HepG2 (cell line): ENCODE measurements around the gene DEFB112. TPM values are rescaled to one million over a fixed set of nuclear protein-coding genes. Genes with fewer than 3 reads are reported as not detected.

ENCODE experiments used
- CREB1 ChIP-seq, 2 experiments: fragments of 450-650 bp in 1 of 2; IDR thresholded peaks; 2 replicates each; pipeline ENCODE4 v1.6.1; 2016 to 2017; ENCODE audit warnings: control low read depth in 1 of 2, mild to moderate bottlenecking in 1 of 2, missing compliant biosample characterization in 1 of 2, missing genetic modification characterization in 1 of 2
- DNMT3B ChIP-seq: conservative IDR thresholded peaks from 2 replicates; pipeline ENCODE4 v1.6.1; 2016; ENCODE audit warnings: missing biosample characterization, control low read depth
- DPF2 ChIP-seq: sonication (generic); formaldehyde crosslinking; IDR thresholded peaks from 2 replicates; pipeline ENCODE4 v1.4.0; 2020; ENCODE audit warnings: mild to moderate bottlenecking, low read depth, missing genetic modification reagents, borderline replicate concordance
- FOSL2 ChIP-seq: sonication (generic); formaldehyde crosslinking; IDR thresholded peaks from 2 replicates; pipeline ENCODE4 v1.4.0; 2020; ENCODE audit warnings: missing genetic modification reagents
- FOXA3 ChIP-seq: IDR thresholded peaks from 2 replicates; pipeline ENCODE4 v1.6.1; 2016; ENCODE audit warnings: missing genetic modification reagents, missing compliant biosample characterization
- FOXM1 ChIP-seq: sonication (generic); formaldehyde crosslinking; IDR thresholded peaks from 2 replicates; pipeline ENCODE4 v1.5.0; 2020; ENCODE audit warnings: missing genetic modification reagents
- FOXO1 ChIP-seq: sonication (generic); formaldehyde crosslinking; IDR thresholded peaks from 2 replicates; pipeline ENCODE4 v1.4.0; 2020; ENCODE audit warnings: missing genetic modification reagents
- MAFF ChIP-seq: IDR thresholded peaks from 2 replicates; pipeline ENCODE4 v1.6.1; 2011; ENCODE audit warnings: low read depth, low read length, improper control_type of control experiment
- NR2C2 ChIP-seq: sonication (generic); formaldehyde crosslinking; IDR thresholded peaks from 2 replicates; pipeline ENCODE4 v1.4.0; 2020; ENCODE audit warnings: missing genetic modification reagents, mild to moderate bottlenecking, moderate library complexity, borderline replicate concordance
- PPARG ChIP-seq: conservative IDR thresholded peaks from 2 replicates; pipeline ENCODE4 v1.6.1; 2016; ENCODE audit warnings: missing biosample characterization, missing genetic modification reagents
- SNRNP70 ChIP-seq: fragments of 200-400 bp; formaldehyde crosslinking; IDR thresholded peaks from 2 replicates; pipeline ENCODE4 v1.6.1; 2017; ENCODE audit warnings: mild to moderate bottlenecking, low read depth, low read length, moderate library complexity
- SRSF1 ChIP-seq: fragments of 200-400 bp; formaldehyde crosslinking; optimal IDR thresholded peaks from 2 replicates; pipeline ENCODE3; 2017; ENCODE audit warnings: mild to moderate bottlenecking, low read depth, low read length, moderate library complexity
- ZBTB21 ChIP-seq: sonication (generic); formaldehyde crosslinking; IDR thresholded peaks from 2 replicates; pipeline ENCODE4 v1.4.0; 2020; ENCODE audit warnings: missing genetic modification reagents
- ZBTB3 ChIP-seq: sonication (generic); formaldehyde crosslinking; IDR thresholded peaks from 2 replicates; pipeline ENCODE4 v1.4.0; 2020; ENCODE audit warnings: low read depth, mild to moderate bottlenecking, moderate library complexity, missing genetic modification reagents, borderline replicate concordance
- ZMYM3 ChIP-seq: sonication (generic); formaldehyde crosslinking; IDR thresholded peaks from 2 replicates; pipeline ENCODE4 v1.5.1; 2020; ENCODE audit warnings: mild to moderate bottlenecking, missing genetic modification reagents
- ZNF264 ChIP-seq: sonication (generic); formaldehyde crosslinking; IDR thresholded peaks from 2 replicates; pipeline ENCODE4 v1.4.0; 2020; ENCODE audit warnings: missing genetic modification reagents
- ZNF274 ChIP-seq: sonication (generic); formaldehyde crosslinking; IDR thresholded peaks from 2 replicates; pipeline ENCODE4 v1.5.1; 2020; ENCODE audit warnings: mild to moderate bottlenecking, missing genetic modification reagents
- ZNF3 ChIP-seq: IDR thresholded peaks from 2 replicates; pipeline ENCODE4 v1.7.0; 2017; ENCODE audit warnings: inconsistent platforms
- ZNF354B ChIP-seq: sonication (generic); formaldehyde crosslinking; IDR thresholded peaks from 2 replicates; pipeline ENCODE4 v1.8.0; 2022; ENCODE audit warnings: mild to moderate bottlenecking, missing genetic modification reagents
- ZNF446 ChIP-seq: sonication (generic); formaldehyde crosslinking; IDR thresholded peaks from 2 replicates; pipeline ENCODE4 v1.5.0; 2020; ENCODE audit warnings: mild to moderate bottlenecking, missing genetic modification reagents
- ZNF552 ChIP-seq: sonication (generic); formaldehyde crosslinking; IDR thresholded peaks from 2 replicates; pipeline ENCODE4 v1.9.0; 2022; ENCODE audit warnings: missing genetic modification reagents, mild to moderate bottlenecking, borderline replicate concordance
- ZNF776 ChIP-seq: sonication (generic); formaldehyde crosslinking; IDR thresholded peaks from 2 replicates; pipeline ENCODE4 v1.4.0; 2020; ENCODE audit warnings: mild to moderate bottlenecking, missing genetic modification reagents
- polyA plus RNA-seq, 8 experiments: library from polyadenylated mRNA; depleted of rRNA in 3 of 8; stranded (reverse) in 7 of 8; unstranded in 1 of 8; fragments of >200 nt; fragmentation: Illumina TruSeq in 4 of 8; extraction: Trizol in 4 of 8; gene quantifications; 2 replicates each; pipeline versions ENCODE4 v1.2.1 to v1.2.3, GENCODE V29; 2011 to 2016; ENCODE audit warnings: low read depth in 4 of 8, missing spikeins in 1 of 8, mixed read lengths in 1 of 8; ENCODE audit not compliant: insufficient read depth in 1 of 8
- total RNA-seq, 5 experiments: library from RNA; depleted of rRNA; stranded (reverse); fragments of >200 nt; fragmentation: Illumina TruSeq; extraction: Trizol; gene quantifications; 2 replicates each; pipeline ENCODE4 v1.2.3, GENCODE V29; 2016; ENCODE audit warnings: low read depth in 1 of 5
- TF ChIP-seq, protein P1 (sequence below): fragments of 450-650 bp; IDR thresholded peaks from 2 replicates; pipeline ENCODE4 v1.6.1; 2016
- TF ChIP-seq, protein P2 (sequence below): sonication (generic); formaldehyde crosslinking; IDR thresholded peaks from 2 replicates; pipeline ENCODE4 v1.5.1; 2020; ENCODE audit warnings: mild to moderate bottlenecking, missing genetic modification reagents, moderate library complexity
- TF ChIP-seq, protein P3 (sequence below): sonication (generic); formaldehyde crosslinking; IDR thresholded peaks from 2 replicates; pipeline ENCODE4 v1.4.0; 2020; ENCODE audit warnings: missing genetic modification reagents, mild to moderate bottlenecking, borderline replicate concordance
- TF ChIP-seq, protein P4 (sequence below): sonication (generic); formaldehyde crosslinking; IDR thresholded peaks from 2 replicates; pipeline ENCODE4 v1.4.0; 2020; ENCODE audit warnings: missing genetic modification reagents

DEFB112 gene
- total and polyA plus RNA-seq, 2 of the 13 experiments (the other 11 are each of a cell fraction or from before 2014, with no cell fraction given): not detected

DNA sequence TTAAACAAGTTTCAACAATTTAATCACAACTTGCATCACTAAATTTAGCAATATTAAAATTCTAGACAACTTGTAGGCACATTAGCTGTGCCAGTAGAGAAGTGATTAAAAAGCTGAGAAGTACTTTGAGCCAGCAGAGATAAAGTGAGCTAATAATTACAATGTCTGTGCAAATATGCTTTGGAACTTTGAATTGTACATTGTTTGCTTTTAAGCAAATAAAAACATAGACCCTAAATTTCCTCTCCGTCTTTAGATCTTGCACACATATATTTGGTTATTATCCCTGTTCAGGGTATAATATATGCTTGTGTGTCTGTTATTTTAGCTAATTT, 44.2 kb upstream of the DEFB112 start (continued):
- TF ChIP-seq, protein P1, sequence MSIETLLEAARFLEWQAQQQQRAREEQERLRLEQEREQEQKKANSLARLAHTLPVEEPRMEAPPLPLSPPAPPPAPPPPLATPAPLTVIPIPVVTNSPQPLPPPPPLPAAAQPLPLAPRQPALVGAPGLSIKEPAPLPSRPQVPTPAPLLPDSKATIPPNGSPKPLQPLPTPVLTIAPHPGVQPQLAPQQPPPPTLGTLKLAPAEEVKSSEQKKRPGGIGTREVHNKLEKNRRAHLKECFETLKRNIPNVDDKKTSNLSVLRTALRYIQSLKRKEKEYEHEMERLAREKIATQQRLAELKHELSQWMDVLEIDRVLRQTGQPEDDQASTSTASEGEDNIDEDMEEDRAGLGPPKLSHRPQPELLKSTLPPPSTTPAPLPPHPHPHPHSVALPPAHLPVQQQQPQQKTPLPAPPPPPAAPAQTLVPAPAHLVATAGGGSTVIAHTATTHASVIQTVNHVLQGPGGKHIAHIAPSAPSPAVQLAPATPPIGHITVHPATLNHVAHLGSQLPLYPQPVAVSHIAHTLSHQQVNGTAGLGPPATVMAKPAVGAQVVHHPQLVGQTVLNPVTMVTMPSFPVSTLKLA: no peak
- TF ChIP-seq ZNF264 (0 out of 2 replicates have a peak, but pooled peaks have one; percentile 29), FOSL2 (CRISPR knock-in tag) (no peak), FOXM1 (CRISPR knock-in tag) (no peak), ZMYM3 (CRISPR knock-in tag) (no peak), MAFF (no peak), PPARG (CRISPR knock-in tag) (0 out of 2 replicates have a peak, but pooled peaks have one; percentile 41), ZNF3 (no peak), ZNF354B (CRISPR knock-in tag) (no peak), ZNF274 (CRISPR knock-in tag) (no peak), ZBTB21 (CRISPR knock-in tag) (no peak), NR2C2 (CRISPR knock-in tag) (no peak), SRSF1 (no peak), ZNF776 (no peak), ZNF446 (CRISPR knock-in tag) (no peak), ZBTB3 (CRISPR knock-in tag) (no peak), CREB1 (IDR thresholded peaks at IDR 0.05) (no peak), CREB1 (CRISPR knock-in tag; IDR thresholded peaks at IDR 0.05) (no peak), FOXO1 (CRISPR knock-in tag) (no peak; the same call in 1 of the 2 replicates), DPF2 (peak; percentile 62; the same call in 1 of the 2 replicates), SNRNP70 (no peak), FOXA3 (peak; percentile 92), DNMT3B (CRISPR knock-in tag) (no peak), ZNF552 (CRISPR knock-in tag) (no peak)
- TF ChIP-seq, protein P2, sequence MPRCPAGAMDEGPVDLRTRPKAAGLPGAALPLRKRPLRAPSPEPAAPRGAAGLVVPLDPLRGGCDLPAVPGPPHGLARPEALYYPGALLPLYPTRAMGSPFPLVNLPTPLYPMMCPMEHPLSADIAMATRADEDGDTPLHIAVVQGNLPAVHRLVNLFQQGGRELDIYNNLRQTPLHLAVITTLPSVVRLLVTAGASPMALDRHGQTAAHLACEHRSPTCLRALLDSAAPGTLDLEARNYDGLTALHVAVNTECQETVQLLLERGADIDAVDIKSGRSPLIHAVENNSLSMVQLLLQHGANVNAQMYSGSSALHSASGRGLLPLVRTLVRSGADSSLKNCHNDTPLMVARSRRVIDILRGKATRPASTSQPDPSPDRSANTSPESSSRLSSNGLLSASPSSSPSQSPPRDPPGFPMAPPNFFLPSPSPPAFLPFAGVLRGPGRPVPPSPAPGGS (CRISPR knock-in tag): no peak
- TF ChIP-seq, protein P3, sequence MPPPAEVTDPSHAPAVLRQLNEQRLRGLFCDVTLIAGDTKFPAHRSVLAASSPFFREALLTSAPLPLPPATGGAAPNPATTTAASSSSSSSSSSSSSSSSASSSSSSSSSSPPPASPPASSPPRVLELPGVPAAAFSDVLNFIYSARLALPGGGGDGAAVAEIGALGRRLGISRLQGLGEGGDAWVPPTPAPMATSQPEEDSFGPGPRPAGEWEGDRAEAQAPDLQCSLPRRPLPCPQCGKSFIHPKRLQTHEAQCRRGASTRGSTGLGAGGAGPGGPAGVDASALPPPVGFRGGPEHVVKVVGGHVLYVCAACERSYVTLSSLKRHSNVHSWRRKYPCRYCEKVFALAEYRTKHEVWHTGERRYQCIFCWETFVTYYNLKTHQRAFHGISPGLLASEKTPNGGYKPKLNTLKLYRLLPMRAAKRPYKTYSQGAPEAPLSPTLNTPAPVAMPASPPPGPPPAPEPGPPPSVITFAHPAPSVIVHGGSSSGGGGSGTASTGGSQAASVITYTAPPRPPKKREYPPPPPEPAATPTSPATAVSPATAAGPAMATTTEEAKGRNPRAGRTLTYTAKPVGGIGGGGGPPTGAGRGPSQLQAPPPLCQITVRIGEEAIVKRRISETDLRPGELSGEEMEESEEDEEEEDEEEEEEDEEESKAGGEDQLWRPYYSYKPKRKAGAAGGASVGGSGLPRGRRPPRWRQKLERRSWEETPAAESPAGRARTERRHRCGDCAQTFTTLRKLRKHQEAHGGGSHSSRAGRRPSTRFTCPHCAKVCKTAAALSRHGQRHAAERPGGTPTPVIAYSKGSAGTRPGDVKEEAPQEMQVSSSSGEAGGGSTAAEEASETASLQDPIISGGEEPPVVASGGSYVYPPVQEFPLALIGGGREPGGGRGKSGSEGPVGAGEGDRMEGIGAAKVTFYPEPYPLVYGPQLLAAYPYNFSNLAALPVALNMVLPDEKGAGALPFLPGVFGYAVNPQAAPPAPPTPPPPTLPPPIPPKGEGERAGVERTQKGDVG: no peak
- TF ChIP-seq, protein P4, sequence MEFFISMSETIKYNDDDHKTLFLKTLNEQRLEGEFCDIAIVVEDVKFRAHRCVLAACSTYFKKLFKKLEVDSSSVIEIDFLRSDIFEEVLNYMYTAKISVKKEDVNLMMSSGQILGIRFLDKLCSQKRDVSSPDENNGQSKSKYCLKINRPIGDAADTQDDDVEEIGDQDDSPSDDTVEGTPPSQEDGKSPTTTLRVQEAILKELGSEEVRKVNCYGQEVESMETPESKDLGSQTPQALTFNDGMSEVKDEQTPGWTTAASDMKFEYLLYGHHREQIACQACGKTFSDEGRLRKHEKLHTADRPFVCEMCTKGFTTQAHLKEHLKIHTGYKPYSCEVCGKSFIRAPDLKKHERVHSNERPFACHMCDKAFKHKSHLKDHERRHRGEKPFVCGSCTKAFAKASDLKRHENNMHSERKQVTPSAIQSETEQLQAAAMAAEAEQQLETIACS (CRISPR knock-in tag): no peak
